ENCODE measurements around the gene CDC25C.
A peak's percentile ranks its signal among the peaks of the same experiment; 100 is the strongest.

CDC25C gene

DNA sequence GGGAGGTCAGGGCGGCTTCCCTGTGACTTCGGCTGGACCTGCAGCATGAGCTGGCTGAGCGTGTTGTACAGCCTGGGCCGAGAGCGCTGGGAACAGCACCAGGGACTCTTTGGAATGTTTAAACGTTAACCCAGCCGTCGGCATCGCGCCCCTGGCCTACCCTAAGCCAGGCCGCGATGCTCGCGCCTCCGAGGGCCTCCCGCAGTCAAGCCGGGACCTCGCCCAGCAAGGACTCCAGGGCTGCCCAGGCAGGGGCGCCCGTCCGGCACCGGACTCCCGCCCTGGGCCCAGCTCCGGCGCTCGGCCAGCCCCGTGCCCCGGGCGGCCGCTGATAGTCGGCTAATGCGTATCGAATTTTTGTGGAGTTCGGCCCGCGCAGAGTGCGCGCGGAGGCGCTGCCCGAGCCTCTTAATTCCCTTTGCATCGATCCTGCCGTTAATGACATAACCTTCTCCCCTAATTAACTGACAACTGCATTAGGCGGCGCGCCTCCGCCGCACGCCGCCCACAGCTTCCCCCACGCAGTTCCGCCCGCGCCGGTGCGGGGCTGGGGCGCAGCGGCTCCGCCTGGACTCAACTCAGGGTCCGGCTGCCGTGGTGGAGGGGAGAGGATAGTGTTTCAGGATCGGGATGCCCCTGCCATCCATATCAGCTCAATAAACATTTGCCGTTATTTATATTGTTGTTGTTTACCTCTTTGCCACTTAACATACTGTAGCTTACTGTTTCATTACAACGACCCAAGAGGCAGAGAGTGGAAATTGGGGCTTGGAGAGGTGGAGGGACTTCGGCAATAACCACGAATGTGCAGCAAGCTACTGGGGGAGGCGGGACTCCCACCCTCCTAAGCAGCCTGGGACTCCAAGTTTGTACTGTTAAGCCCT is 89.7 kb downstream of the CDC25C start:
- peak overlapping the region; percentile 35 for H3K4me3 ChIP-seq (ENCODE audit: low read depth, low read length)
- TF ChIP-seq, protein P1, sequence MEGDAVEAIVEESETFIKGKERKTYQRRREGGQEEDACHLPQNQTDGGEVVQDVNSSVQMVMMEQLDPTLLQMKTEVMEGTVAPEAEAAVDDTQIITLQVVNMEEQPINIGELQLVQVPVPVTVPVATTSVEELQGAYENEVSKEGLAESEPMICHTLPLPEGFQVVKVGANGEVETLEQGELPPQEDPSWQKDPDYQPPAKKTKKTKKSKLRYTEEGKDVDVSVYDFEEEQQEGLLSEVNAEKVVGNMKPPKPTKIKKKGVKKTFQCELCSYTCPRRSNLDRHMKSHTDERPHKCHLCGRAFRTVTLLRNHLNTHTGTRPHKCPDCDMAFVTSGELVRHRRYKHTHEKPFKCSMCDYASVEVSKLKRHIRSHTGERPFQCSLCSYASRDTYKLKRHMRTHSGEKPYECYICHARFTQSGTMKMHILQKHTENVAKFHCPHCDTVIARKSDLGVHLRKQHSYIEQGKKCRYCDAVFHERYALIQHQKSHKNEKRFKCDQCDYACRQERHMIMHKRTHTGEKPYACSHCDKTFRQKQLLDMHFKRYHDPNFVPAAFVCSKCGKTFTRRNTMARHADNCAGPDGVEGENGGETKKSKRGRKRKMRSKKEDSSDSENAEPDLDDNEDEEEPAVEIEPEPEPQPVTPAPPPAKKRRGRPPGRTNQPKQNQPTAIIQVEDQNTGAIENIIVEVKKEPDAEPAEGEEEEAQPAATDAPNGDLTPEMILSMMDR (IDR thresholded peaks at IDR 0.05; ENCODE audit: low read depth, low read length): no peak
- no peak for DNase-seq (ENCODE audit: low read depth, low spot score)
- in situ Hi-C loops (cut with HindIII; ENCODE audit: low sequenced_read_pairs): no loop called here

DNA sequence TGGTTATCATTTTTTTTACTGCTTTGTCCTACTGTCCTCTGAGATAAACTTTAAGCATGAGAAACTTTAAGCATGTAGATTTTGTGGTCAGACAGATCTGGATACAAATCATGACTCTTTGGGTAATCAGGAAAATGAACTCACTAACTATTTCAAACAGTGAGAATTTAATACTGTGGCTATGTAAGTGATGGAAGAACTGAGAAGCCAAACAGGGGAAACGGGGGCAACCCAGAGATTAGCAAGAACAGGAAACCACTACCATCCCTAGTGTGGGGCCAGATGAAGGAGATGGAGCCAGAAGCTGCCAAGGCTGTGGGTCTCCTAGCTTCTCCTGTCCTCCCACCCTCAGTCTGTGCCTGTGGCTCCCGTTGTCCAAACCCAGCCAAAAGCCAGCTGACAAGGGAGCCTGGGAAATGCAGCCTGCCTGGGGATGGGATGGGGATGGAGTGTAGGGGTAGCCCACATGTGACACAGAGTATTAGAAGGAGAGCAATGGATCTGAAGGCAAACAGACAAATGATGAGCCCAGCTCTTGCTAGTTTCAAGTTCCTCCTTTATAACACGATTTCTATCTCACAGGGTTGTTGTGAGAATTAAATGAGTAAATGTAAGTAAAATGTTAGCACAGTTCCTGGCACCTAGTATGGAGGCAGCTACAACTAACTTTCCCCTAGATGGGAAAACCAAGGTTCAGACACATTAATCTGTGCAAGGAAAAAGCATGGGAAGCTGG is 90.8 kb downstream of the CDC25C start:
- TF ChIP-seq, protein P1 (IDR thresholded peaks at IDR 0.05; ENCODE audit: low read depth, low read length): no peak
- no peak for DNase-seq (ENCODE audit: low read depth, low spot score)
- in situ Hi-C loops (cut with HindIII; ENCODE audit: low sequenced_read_pairs): no loop called here
- no peak overlapping the region for H3K4me3 ChIP-seq (ENCODE audit: low read depth, low read length)

DNA sequence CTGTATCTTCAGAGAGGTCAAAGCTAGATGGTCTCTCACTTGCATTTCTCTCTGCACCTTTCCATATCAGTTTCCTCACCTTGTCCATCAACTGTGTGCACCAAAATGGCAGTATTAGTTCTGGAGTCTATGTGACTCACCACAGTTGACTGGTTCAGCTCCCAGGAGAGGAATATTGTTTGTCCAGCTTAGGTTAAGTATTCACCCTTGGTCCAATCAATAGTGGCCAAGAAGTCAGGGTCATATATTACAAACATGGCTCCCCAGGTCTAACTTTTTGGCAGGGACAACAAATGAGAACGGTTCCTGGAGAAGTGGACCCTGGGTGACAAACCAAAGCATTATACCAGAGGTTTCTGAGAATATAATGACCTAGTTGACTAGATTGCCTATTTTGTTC is 93.6 kb downstream of the CDC25C start:
- H3K4me3 ChIP-seq (ENCODE audit: low read depth, low read length): no peak overlapping the region
- in situ Hi-C loops (cut with HindIII; ENCODE audit: low sequenced_read_pairs): no loop called here
- TF ChIP-seq, protein P1 (IDR thresholded peaks at IDR 0.05; ENCODE audit: low read depth, low read length): no peak
- DNase-seq (ENCODE audit: low read depth, low spot score): no peak

All from astrocyte of the spinal cord (primary cell).